MCF 10A (cell line): ENCODE data around the gene PTK6. TPM values are rescaled to one million over a fixed set of nuclear protein-coding genes. Genes with fewer than 3 reads are reported as not detected.
A peak's percentile ranks its signal among the peaks of the same experiment; 100 is the strongest.
"Not testable (repeated sequence)": the region's sequence is repeated elsewhere in the genome, so short reads cannot be mapped to it uniquely, and the experiment has no call there.

ENCODE experiments used
- BruUV-seq: library from RNA; stranded (reverse); fragments of 400-500 nt; replicated peaks from 2 replicates; lab custom pipeline; 2021; lab: Mats Ljungman, UMichigan
- CTCF ChIA-PET: fragments of 300-600 bp; sonication (Branson Sonifier 250); formaldehyde crosslinking; extraction: SDS; loops from one replicate; lab custom pipeline; 2021; ENCODE audit warnings: antibody characterized with exemption, inconsistent platforms; lab: Yijun Ruan, JAX
- POLR2A ChIA-PET: fragments of 300-600, 350-650 bp; sonication (Branson Sonifier 250); formaldehyde crosslinking; extraction: SDS; loops from one replicate; lab custom pipeline; 2020; ENCODE audit warnings: antibody characterized with exemption, inconsistent platforms; lab: Yijun Ruan, JAX
- DNase-seq: peaks from one replicate; pipeline ENCODE4 v3.0.0-alpha.2; 2018; ENCODE audit not compliant: unreplicated experiment
- H3K27ac Mint-ChIP-seq: one replicate; pipeline ENCODE4 v1.8.0; 2022; ENCODE audit warnings: mild to moderate bottlenecking, low read depth, mixed read lengths; ENCODE audit not compliant: unreplicated experiment
- H3K27me3 Mint-ChIP-seq: one replicate; pipeline ENCODE4 v1.8.0; 2022; ENCODE audit warnings: mixed read lengths; ENCODE audit not compliant: insufficient read depth, unreplicated experiment
- H3K36me3 Mint-ChIP-seq: one replicate; pipeline ENCODE4 v1.8.0; 2022; ENCODE audit warnings: mild to moderate bottlenecking, moderate library complexity, mixed read lengths; ENCODE audit not compliant: insufficient read depth, unreplicated experiment
- H3K4me1 Mint-ChIP-seq: one replicate; pipeline ENCODE4 v1.8.0; 2022; ENCODE audit warnings: mixed read lengths; ENCODE audit not compliant: insufficient read depth, unreplicated experiment
- H3K4me3 Mint-ChIP-seq: one replicate; pipeline ENCODE4 v1.8.0; 2022; ENCODE audit warnings: mild to moderate bottlenecking, moderate library complexity, mixed read lengths; ENCODE audit not compliant: unreplicated experiment
- H3K9me3 Mint-ChIP-seq: one replicate; pipeline ENCODE4 v1.8.0; 2022; ENCODE audit warnings: mixed read lengths; ENCODE audit not compliant: unreplicated experiment
- intact Hi-C: fragments of 100-400 bp; cut with micrococcal nuclease; formaldehyde crosslinking; loops from 2 replicates; pipeline ENCODE4 v1.14.1; 2022
- total RNA-seq: library from RNA; stranded (reverse); gene quantifications from 2 replicates; pipeline ENCODE4 v1.2.3, GENCODE V29; 2022
- TF ChIP-seq, protein P1 (sequence below): fragments of 200-600 bp; IDR thresholded peaks from one replicate; pipeline ENCODE4 v1.8.0; 2022; ENCODE audit warnings: antibody characterized with exemption, mild to moderate bottlenecking; ENCODE audit not compliant: unreplicated experiment

PTK6 gene
- total RNA-seq, 1 experiment from 2014 or later, result 4.4 TPM

- CTCF ChIA-PET, result interaction anchor here (1.7 kb wide), 1 partner anchor 22 kb away, joined by 5 read pairs; no protein-coding TSS in a partner anchor
Measured at GRCh38 chr20:63518946-63519667, 18.1 kb downstream of the PTK6 start.

DNA sequence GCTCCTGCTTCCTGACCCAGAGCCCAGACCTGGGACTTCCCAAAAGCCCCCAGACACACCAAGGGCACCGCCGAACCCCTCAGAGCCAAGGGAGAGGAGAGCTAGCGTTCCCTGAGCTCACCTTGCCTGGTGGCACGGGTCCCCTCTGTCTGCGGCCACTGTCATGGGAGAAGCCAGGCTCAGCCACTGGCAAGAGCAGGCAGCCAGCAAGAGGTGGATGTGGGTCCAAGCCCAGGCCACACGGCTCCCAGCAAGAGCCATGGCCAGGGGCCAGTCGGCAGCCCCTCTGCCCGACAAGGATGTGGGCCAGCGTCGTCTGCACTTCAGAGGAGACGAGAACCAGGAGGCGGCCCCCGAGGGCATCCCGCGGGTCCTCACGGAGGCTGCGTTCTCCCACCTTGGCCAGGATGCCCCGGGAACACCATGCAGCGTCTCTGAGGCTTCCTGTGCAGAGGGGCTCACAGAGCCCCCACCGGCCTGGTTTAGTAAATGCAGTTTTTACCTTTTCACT, 18.8 kb downstream of the PTK6 start:
- CTCF ChIA-PET, result interaction anchor here (1.7 kb wide), 1 partner anchor 22 kb away, joined by 5 read pairs; no protein-coding TSS in a partner anchor
- intact Hi-C loops, result no loop called here
- POLR2A ChIA-PET, result no interaction called here
- peaks cover 7% of the 10 kb centered on the region for H3K27me3 Mint-ChIP-seq
- H3K4me3 Mint-ChIP-seq, result peak overlapping the region; percentile 36
- peaks cover 19% of the 10 kb centered on the region for H3K36me3 Mint-ChIP-seq
- no peaks in the 10 kb centered on the region for H3K9me3 Mint-ChIP-seq
- BruUV-seq, result no TSS peak
- H3K4me1 Mint-ChIP-seq, result no peaks in the 10 kb centered on the region
- H3K27ac Mint-ChIP-seq, result no peak overlapping the region
- no peak for DNase-seq
- TF ChIP-seq, protein P1, sequence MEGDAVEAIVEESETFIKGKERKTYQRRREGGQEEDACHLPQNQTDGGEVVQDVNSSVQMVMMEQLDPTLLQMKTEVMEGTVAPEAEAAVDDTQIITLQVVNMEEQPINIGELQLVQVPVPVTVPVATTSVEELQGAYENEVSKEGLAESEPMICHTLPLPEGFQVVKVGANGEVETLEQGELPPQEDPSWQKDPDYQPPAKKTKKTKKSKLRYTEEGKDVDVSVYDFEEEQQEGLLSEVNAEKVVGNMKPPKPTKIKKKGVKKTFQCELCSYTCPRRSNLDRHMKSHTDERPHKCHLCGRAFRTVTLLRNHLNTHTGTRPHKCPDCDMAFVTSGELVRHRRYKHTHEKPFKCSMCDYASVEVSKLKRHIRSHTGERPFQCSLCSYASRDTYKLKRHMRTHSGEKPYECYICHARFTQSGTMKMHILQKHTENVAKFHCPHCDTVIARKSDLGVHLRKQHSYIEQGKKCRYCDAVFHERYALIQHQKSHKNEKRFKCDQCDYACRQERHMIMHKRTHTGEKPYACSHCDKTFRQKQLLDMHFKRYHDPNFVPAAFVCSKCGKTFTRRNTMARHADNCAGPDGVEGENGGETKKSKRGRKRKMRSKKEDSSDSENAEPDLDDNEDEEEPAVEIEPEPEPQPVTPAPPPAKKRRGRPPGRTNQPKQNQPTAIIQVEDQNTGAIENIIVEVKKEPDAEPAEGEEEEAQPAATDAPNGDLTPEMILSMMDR, result no peak

More at GRCh38 chr20:63518946-63519667, 18.1 kb downstream of the PTK6 start:
- Mint-ChIP-seq H3K27ac (no peak overlapping the region), H3K9me3 (no peaks in the 10 kb centered on the region), H3K4me1 (no peaks in the 10 kb centered on the region), H3K4me3 (peak overlapping the region; percentile 83), H3K36me3 (peaks cover 25% of the 10 kb centered on the region), H3K27me3 (no peaks in the 10 kb centered on the region)
- no TSS peak for BruUV-seq
- POLR2A ChIA-PET, result no interaction called here
- TF ChIP-seq, protein P1, result no peak
- no peak for DNase-seq
- intact Hi-C loops, result no loop called here

DNA sequence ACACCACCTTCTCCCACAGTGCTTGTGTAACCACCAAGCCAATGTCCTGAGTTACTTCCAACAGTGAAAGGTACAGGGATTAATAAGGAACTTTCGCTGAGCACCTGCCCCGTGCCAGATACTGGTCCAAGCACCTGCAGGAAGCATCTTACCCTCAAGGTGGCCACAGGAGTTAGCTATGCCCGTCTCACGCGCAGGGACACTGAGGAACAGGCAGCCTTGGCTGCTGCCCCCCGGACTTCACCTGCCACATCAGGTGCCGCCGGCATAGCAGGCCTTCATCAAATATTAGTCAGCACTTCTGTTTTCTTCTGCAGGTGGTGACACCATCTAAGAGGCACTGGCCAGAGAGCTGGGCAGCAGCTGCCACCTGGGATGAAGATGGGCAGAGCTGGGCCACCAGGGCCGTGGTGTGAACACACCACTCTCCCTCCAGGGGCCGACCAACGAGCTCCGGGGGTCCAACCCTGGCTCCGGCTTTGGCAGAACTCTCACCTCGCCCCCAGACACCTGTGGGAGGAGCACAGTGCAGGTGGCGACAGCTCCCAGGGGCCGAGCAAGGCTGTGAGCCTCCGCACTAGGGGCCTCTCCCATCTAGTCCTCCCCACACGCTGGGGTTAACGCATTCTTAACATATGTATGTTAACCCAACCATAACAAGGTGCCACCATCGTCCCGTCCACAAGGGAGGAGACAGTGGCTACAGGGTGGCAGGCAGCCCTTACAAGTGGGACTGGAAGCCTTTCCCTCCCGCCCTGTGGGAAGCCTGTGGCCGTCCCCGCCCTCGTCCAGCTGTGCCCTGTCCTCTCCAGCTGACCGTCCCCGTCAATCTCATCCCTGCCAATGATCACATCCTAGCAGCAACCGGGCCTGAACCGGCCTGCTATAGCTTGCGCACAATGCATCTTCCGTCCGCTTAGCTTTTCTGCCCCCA, 19.5 kb downstream of the PTK6 start:
- BruUV-seq, result no TSS peak
- H3K27me3 Mint-ChIP-seq, result peaks cover 15% of the 10 kb centered on the region
- H3K27ac Mint-ChIP-seq, result no peak overlapping the region
- no peaks in the 10 kb centered on the region for H3K4me1 Mint-ChIP-seq
- CTCF ChIA-PET, result interaction anchor here (0.6 to 1.7 kb wide), 3 partner anchors 21 to 141 kb away, joined by 3 to 5 read pairs (median 3); no protein-coding TSS in a partner anchor
- H3K9me3 Mint-ChIP-seq, result no peaks in the 10 kb centered on the region
- TF ChIP-seq, protein P1, result no peak
- H3K4me3 Mint-ChIP-seq, result no peak overlapping the region
- DNase-seq, result no peak
- POLR2A ChIA-PET, result no interaction called here
- H3K36me3 Mint-ChIP-seq, result peaks cover 11% of the 10 kb centered on the region
- intact Hi-C loops, result no loop called here

- H3K4me3 Mint-ChIP-seq, intact Hi-C loops, BruUV-seq, H3K9me3 Mint-ChIP-seq, H3K4me1 Mint-ChIP-seq, CTCF ChIA-PET, POLR2A ChIA-PET, H3K27ac Mint-ChIP-seq, DNase-seq, H3K36me3 Mint-ChIP-seq: not testable (repeated sequence)
- peaks cover 44% of the 10 kb centered on the region for H3K27me3 Mint-ChIP-seq
Measured at GRCh38 chr20:63514520-63514919, 22.7 kb downstream of the PTK6 start.
